ENCODE data around the gene NUDT11.

GRCh38 chrX:51461053-51462044 lies 35.0 kb downstream of the NUDT11 start:
- TF ChIP-seq CTCF (IDR thresholded peaks at IDR 0.05; ENCODE audit: low read depth, low read length) (peak; percentile 44), POLR2A (IDR thresholded peaks at IDR 0.05; ENCODE audit: extremely low read depth, insufficient read length) (no peak), MAX (IDR thresholded peaks at IDR 0.05; ENCODE audit: low read depth, low read length) (no peak), MYC (IDR thresholded peaks at IDR 0.05; ENCODE audit: low read depth, low read length) (no peak)
